ENCODE measurements around the gene SYNPO. TPM values are rescaled to one million over a fixed set of nuclear protein-coding genes. Genes with fewer than 3 reads are reported as not detected.
A peak's percentile ranks its signal among the peaks of the same experiment; 100 is the strongest.

The SYNPO gene
- total RNA-seq, 4 donors from 2014 or later = 15.5 to 89.4 (median 41.8) TPM

DNA sequence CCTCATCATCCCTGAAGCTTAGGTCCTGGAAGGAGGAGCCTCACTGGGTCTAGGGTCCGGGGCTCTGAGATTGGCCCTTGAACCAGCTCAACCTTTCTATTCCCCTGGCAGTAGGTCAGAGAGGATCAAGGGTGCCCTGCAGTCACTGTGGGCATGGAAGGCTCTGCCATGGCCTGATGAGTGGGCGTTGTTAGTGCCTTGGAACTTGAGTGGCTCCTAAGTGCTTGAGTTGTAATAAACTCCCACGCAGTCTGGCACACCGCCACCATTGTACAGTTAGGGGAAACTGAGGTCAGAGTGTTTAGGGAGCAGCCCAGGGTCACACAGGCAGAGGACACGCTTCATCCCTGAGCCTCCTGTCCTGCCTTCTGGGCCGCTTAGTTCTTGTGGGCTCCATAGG lies 10.4 kb upstream of the SYNPO start:
- H3K36me3 ChIP-seq = no peaks in the 10 kb centered on the region
- intact Hi-C loops (cut with DNase I; ENCODE audit: low total_unique reads) = no loop called here

GRCh38 chr5:150630461-150631325 lies 9.8 kb upstream of the SYNPO start:
- 60 to 68% methylated on average over 1 to 9 of the region's 9 CpGs for WGBS, 2 donors (ENCODE audit: low coverage in 1 of 2)
- Histone ChIP-seq H3K27ac (peak overlapping the region in 1 of 4 donors; percentile 36), H3K36me3 (no peaks in the 10 kb centered on the region), H3K4me1 (peaks cover 6 to 23% (median 14%) of the 10 kb centered on the region in 4 donors), H3K27me3 (no peaks in the 10 kb centered on the region), H3K9me3 (no peaks in the 10 kb centered on the region), H3K4me3 (no peak overlapping the region)
- in situ Hi-C loops (cut with MboI; ENCODE audit: low pct_ligation_motif_present in 1 of 4, low pct_unique_long_range_greater_than_20kb in 1 of 4, low sequenced_read_pairs in 3 of 4) (no loop called here), intact Hi-C loops (cut with DNase I; ENCODE audit: low total_unique reads) (no loop called here)
- TF ChIP-seq POLR2A (IDR thresholded peaks at IDR 0.05) (no peak), POLR2AphosphoS5 (IDR thresholded peaks at IDR 0.05) (no peak), EP300 (IDR thresholded peaks at IDR 0.05; ENCODE audit: low read depth) (no peak), CTCF (IDR thresholded peaks at IDR 0.05) (no peak)
- DNase-seq = no peak

More for the DNA sequence above, 10.4 kb upstream of the SYNPO start:
- H3K27ac ChIP-seq = no peak overlapping the region
- no peaks in the 10 kb centered on the region for H3K9me3 ChIP-seq
- H3K4me1 ChIP-seq = peaks cover 6 to 26% (median 19%) of the 10 kb centered on the region in 4 donors
- in situ Hi-C loops (cut with MboI; ENCODE audit: low pct_ligation_motif_present in 1 of 4, low pct_unique_long_range_greater_than_20kb in 1 of 4, low sequenced_read_pairs in 3 of 4) = no loop called here
- no peak for DNase-seq
- no peak overlapping the region for H3K4me3 ChIP-seq
- 74% methylated on average over 6 of the region's 6 CpGs; no CpG with 5 or more reads in 1 of the 2 donors for WGBS, 2 donors (ENCODE audit: low coverage in 1 of 2)
- TF ChIP-seq POLR2A (IDR thresholded peaks at IDR 0.05) = no peak
- no peak for TF ChIP-seq CTCF (IDR thresholded peaks at IDR 0.05)
- no peak for TF ChIP-seq POLR2AphosphoS5 (IDR thresholded peaks at IDR 0.05)
- TF ChIP-seq EP300 (IDR thresholded peaks at IDR 0.05; ENCODE audit: low read depth) = no peak
- H3K27me3 ChIP-seq = no peaks in the 10 kb centered on the region

DNA sequence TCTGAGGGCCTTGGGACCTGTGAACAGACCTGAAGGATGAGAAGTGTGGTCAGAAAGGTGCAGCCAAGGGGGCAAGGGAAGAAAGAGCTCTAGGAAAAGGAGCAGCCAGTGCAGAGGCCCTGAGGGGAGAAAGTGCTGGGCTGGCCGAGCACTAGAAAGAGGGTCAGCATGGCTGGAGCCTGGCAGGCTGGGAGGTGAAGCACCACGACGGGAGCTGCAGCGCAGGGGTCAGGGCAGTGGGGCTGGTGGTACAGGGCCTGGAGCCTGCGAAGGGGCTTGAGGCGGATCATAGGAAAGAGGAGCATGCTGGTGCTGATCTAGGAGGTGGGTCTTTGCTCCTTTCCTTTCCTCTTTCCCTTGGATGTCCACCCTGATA lies 9.1 kb upstream of the SYNPO start:
- in situ Hi-C loops (cut with MboI; ENCODE audit: low pct_ligation_motif_present in 1 of 4, low pct_unique_long_range_greater_than_20kb in 1 of 4, low sequenced_read_pairs in 3 of 4) = no loop called here
- no peak overlapping the region for H3K4me3 ChIP-seq
- peaks cover 6 to 18% (median 15%) of the 10 kb centered on the region in 4 donors for H3K4me1 ChIP-seq
- DNase-seq = no peak
- intact Hi-C loops (cut with DNase I; ENCODE audit: low total_unique reads) = no loop called here
- WGBS, 2 donors (ENCODE audit: low coverage in 1 of 2) = 85% methylated on average over 6 of the region's 6 CpGs; no CpG with 5 or more reads in 1 of the 2 donors
- no peaks in the 10 kb centered on the region for H3K27me3 ChIP-seq
- no peaks in the 10 kb centered on the region for H3K9me3 ChIP-seq
- peak overlapping the region in 1 of 4 donors; percentile 36 for H3K27ac ChIP-seq
- TF ChIP-seq EP300 (IDR thresholded peaks at IDR 0.05; ENCODE audit: low read depth) = no peak
- TF ChIP-seq POLR2A (IDR thresholded peaks at IDR 0.05) = no peak
- no peak for TF ChIP-seq CTCF (IDR thresholded peaks at IDR 0.05)
- TF ChIP-seq POLR2AphosphoS5 (IDR thresholded peaks at IDR 0.05) = no peak
- H3K36me3 ChIP-seq = no peaks in the 10 kb centered on the region

GRCh38 chr5:150632305-150633160 lies 7.9 kb upstream of the SYNPO start:
- no peak overlapping the region for H3K4me3 ChIP-seq
- no peaks in the 10 kb centered on the region for H3K9me3 ChIP-seq
- no peak for DNase-seq
- H3K36me3 ChIP-seq = no peaks in the 10 kb centered on the region
- WGBS, 2 donors (ENCODE audit: low coverage in 1 of 2) = 66 to 68% methylated on average over 6 to 10 of the region's 10 CpGs
- peak overlapping the region in 2 of 4 donors; percentile 21 to 51 for H3K27ac ChIP-seq
- in situ Hi-C loops (cut with MboI; ENCODE audit: low pct_ligation_motif_present in 1 of 4, low pct_unique_long_range_greater_than_20kb in 1 of 4, low sequenced_read_pairs in 3 of 4) (no loop called here), intact Hi-C loops (cut with DNase I; ENCODE audit: low total_unique reads) (no loop called here)
- no peak for TF ChIP-seq POLR2A (IDR thresholded peaks at IDR 0.05)
- TF ChIP-seq EP300 (IDR thresholded peaks at IDR 0.05; ENCODE audit: low read depth) = no peak
- TF ChIP-seq CTCF (IDR thresholded peaks at IDR 0.05) = no peak
- TF ChIP-seq POLR2AphosphoS5 (IDR thresholded peaks at IDR 0.05) = no peak
- peaks cover 0 to 16% (median 15%) of the 10 kb centered on the region in 4 donors for H3K4me1 ChIP-seq
- no peaks in the 10 kb centered on the region for H3K27me3 ChIP-seq

Measured in transverse colon (tissue), 4 donors.